Esophagus squamous epithelium (tissue), 5 donors: ENCODE measurements around the gene BRIP1. TPM values are rescaled to one million over a fixed set of nuclear protein-coding genes. Genes with fewer than 3 reads are reported as not detected.

Experiments used
- DNase-seq: peaks from one replicate; lab custom pipeline; 2025; lab: John Stamatoyannopoulos, UW
- H3K27ac ChIP-seq, 4 donors: fragments of 200-600 bp; sonication (generic); one replicate each; pipeline ENCODE4 v1.5.1; 2016 to 2019; ENCODE audit warnings: mild to moderate bottlenecking in 1 of 4
- H3K27me3 ChIP-seq, 4 donors: fragments of 200-600 bp; sonication (generic); 1 replicate in 3 of 4; 2 replicates in 1 of 4; pipeline versions ENCODE4 v1.5.1 to v1.6.0; 2017 to 2021; ENCODE audit warnings: antibody characterized with exemption in 1 of 4
- H3K36me3 ChIP-seq, 3 donors: fragments of 200-600 bp; sonication (generic); one replicate each; pipeline ENCODE4 v1.5.1; 2016 to 2019
- H3K4me1 ChIP-seq, 3 donors: fragments of 200-600 bp; sonication (generic); one replicate each; pipeline ENCODE4 v1.5.1; 2017 to 2019
- H3K4me3 ChIP-seq, 4 donors: fragments of 200-600 bp; sonication (generic); 1 replicate in 3 of 4; 2 replicates in 1 of 4; pipeline ENCODE4 v1.5.1; 2016 to 2019; ENCODE audit warnings: mild to moderate bottlenecking in 2 of 4, moderate library complexity in 1 of 4
- H3K9me3 ChIP-seq, 3 donors: fragments of 200-600 bp; sonication (generic); one replicate each; pipeline ENCODE4 v1.5.1; 2016 to 2019
- POLR2A ChIP-seq, 4 donors: fragments of 450-650 bp; IDR thresholded peaks; one replicate each; pipeline ENCODE4 v1.6.1; 2017; ENCODE audit warnings: antibody characterized with exemption in 4 of 4, mild to moderate bottlenecking in 4 of 4, moderate library complexity in 3 of 4
- WGBS, 2 donors: methylation state at CpG; one replicate each; pipeline ENCODE4 v1.1.5; 2018; 5-methylcytosine and 5-hydroxymethylcytosine counted together
- intact Hi-C: fragments of 100-400 bp; cut with DNase I; formaldehyde crosslinking; loops from one replicate; pipeline ENCODE4 v1.15.0; 2022
- total RNA-seq, 4 donors: library from RNA; depleted of rRNA; stranded (reverse); fragments of >200 nt; gene quantifications; one replicate each; pipeline ENCODE4 v1.1.0, GENCODE V29; 2016
- TF ChIP-seq, protein P1 (sequence below), 6 experiments: fragments of 450-650 bp in 4 of 6; fragments of 200-600 bp in 2 of 6; sonication (generic) in 2 of 6; IDR thresholded peaks; one replicate each; pipeline ENCODE4 v1.5.1; 2016 to 2019; ENCODE audit warnings: antibody characterized with exemption in 6 of 6, mild to moderate bottlenecking in 4 of 6, moderate library complexity in 4 of 6
- donor health status: DM: yes; HTN: yes; CAD: no.

BRIP1 gene
- total RNA-seq, 4 donors from 2014 or later, result 1.6 to 7.0 (median 3.2) TPM

DNA sequence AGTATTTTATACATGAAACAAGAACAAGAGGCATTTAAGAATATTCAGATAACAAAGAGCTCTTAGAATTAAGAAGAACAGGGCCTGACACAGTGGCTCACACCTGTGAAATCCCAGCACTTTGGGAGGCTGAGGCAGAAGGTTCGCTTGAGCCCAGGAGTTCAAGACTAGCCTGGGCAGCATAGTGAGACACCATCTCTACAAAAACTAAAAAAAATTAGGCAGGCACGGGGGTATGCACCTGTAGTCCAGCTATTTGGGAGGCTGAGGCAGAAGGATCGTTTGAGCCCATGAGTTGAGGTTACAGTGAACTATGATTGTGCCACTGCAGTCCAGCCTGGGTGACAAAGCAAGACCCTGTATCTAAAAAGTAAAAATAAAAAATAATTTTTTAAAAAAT is 12.5 kb upstream of the BRIP1 start:
- H3K4me3 ChIP-seq, result no peak overlapping the region
- no peaks in the 10 kb centered on the region for H3K4me1 ChIP-seq
- peaks cover 0 to 96% (median 19%) of the 10 kb centered on the region in 3 donors for H3K36me3 ChIP-seq
- no peak for TF ChIP-seq POLR2A (IDR thresholded peaks at IDR 0.05)
- TF ChIP-seq, protein P1, sequence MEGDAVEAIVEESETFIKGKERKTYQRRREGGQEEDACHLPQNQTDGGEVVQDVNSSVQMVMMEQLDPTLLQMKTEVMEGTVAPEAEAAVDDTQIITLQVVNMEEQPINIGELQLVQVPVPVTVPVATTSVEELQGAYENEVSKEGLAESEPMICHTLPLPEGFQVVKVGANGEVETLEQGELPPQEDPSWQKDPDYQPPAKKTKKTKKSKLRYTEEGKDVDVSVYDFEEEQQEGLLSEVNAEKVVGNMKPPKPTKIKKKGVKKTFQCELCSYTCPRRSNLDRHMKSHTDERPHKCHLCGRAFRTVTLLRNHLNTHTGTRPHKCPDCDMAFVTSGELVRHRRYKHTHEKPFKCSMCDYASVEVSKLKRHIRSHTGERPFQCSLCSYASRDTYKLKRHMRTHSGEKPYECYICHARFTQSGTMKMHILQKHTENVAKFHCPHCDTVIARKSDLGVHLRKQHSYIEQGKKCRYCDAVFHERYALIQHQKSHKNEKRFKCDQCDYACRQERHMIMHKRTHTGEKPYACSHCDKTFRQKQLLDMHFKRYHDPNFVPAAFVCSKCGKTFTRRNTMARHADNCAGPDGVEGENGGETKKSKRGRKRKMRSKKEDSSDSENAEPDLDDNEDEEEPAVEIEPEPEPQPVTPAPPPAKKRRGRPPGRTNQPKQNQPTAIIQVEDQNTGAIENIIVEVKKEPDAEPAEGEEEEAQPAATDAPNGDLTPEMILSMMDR (IDR thresholded peaks at IDR 0.05), result no peak
- no peak for DNase-seq
- intact Hi-C loops, result no loop called here
- no peaks in the 10 kb centered on the region for H3K27me3 ChIP-seq
- H3K27ac ChIP-seq, result no peak overlapping the region
- WGBS, 2 donors, result 82 to 86% methylated on average over 3 of the region's 3 CpGs
- H3K9me3 ChIP-seq, result no peaks in the 10 kb centered on the region

DNA sequence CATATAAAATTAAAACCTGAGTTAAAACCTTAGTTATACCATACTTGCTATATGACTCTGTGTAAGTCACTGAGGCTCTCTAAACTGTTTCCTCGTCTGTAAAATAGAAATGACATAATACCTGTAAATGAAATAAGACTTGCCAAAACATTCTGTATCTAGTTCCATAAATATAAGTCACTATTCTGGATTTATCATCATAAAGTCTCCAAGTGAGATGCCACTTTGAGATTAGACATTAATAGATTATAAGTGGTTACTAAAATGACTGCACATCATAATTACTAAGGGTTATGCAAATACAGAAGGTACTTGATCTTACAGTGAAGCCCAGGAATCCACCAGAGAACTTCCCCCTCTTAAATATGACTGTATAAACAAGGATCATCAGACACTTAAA is 12.0 kb upstream of the BRIP1 start:
- peaks cover 0 to 96% (median 19%) of the 10 kb centered on the region in 3 donors for H3K36me3 ChIP-seq
- TF ChIP-seq, protein P1 (IDR thresholded peaks at IDR 0.05), result no peak
- no peak for TF ChIP-seq POLR2A (IDR thresholded peaks at IDR 0.05)
- intact Hi-C loops, result no loop called here
- no peaks in the 10 kb centered on the region for H3K27me3 ChIP-seq
- H3K9me3 ChIP-seq, result no peaks in the 10 kb centered on the region
- H3K27ac ChIP-seq, result no peak overlapping the region
- H3K4me3 ChIP-seq, result no peak overlapping the region
- WGBS, 2 donors, result 59 to 74% methylated on average over 1 of the region's 1 CpG
- no peaks in the 10 kb centered on the region for H3K4me1 ChIP-seq
- DNase-seq, result no peak

DNA sequence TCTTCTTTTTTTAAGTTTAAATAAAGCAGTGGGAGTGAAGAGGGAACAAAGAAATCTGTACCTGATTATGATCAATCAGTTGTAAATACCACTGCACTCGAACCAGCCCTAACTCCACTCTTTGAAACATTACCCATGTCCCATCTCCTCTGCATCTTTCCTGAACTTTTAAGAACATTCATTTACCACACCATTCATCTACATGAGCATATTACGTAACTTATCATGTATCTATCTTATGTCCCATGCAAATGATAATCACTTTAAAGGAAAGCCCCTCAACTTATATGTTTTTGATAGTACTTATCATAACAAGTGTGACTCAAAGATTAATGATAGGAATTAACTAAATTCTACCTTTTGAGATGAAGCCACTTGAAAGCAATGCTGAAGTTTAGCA is 10.7 kb upstream of the BRIP1 start:
- H3K36me3 ChIP-seq, result peaks cover 0 to 96% (median 14%) of the 10 kb centered on the region in 3 donors
- TF ChIP-seq, protein P1 (IDR thresholded peaks at IDR 0.05), result no peak
- TF ChIP-seq POLR2A (IDR thresholded peaks at IDR 0.05), result no peak
- no peak overlapping the region for H3K27ac ChIP-seq
- no peaks in the 10 kb centered on the region for H3K9me3 ChIP-seq
- no peak for DNase-seq
- intact Hi-C loops, result no loop called here
- 91% methylated on average over 2 of the region's 2 CpGs for WGBS, 2 donors
- H3K4me3 ChIP-seq, result no peak overlapping the region
- no peaks in the 10 kb centered on the region for H3K27me3 ChIP-seq
- H3K4me1 ChIP-seq, result no peaks in the 10 kb centered on the region

DNA sequence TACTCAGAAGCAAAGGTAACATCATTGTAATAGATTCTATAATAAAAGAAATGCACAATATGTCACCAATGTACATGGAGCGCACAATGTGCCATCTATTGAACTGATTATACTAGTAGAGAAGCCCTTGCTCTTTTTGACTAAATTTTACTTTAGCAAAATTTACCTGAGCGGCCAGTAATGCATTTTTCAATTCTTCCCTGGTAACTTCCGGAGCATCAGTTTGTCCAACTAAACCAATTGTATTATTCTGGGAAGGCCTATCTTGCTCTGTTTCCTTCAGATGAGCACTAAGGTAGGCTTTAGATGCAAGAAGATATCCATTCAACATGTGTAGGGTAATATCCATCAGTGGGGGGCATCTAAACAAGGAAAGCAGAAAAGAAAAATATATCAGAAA is 8.8 kb upstream of the BRIP1 start:
- no peak for TF ChIP-seq POLR2A (IDR thresholded peaks at IDR 0.05)
- TF ChIP-seq, protein P1 (IDR thresholded peaks at IDR 0.05), result no peak
- Histone ChIP-seq H3K36me3 (peaks cover 0 to 96% (median 14%) of the 10 kb centered on the region in 3 donors), H3K27ac (no peak overlapping the region), H3K27me3 (no peaks in the 10 kb centered on the region), H3K4me3 (no peak overlapping the region), H3K4me1 (no peaks in the 10 kb centered on the region), H3K9me3 (no peaks in the 10 kb centered on the region)
- intact Hi-C loops, result no loop called here
- WGBS, 2 donors, result 94 to 95% methylated on average over 3 of the region's 3 CpGs
- DNase-seq, result no peak

DNA sequence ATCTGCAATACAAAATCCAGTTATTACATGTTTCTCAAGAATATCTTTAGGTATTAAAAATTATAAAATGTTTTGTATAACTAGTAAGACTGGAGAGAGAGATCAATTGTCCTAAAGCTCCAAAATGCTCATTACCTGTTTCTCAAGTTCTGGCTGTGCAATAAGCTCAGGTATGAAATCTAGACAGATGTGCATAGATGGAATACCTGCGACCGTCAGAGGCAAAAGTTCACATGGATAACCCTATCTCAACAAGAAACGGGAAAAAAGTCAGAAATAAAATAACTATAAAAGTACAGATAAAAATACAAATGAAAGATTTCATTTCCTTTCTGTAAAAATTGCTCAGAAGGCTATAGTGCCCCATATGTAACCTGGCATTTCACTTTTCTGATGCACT is 5.8 kb upstream of the BRIP1 start:
- H3K9me3 ChIP-seq, result no peaks in the 10 kb centered on the region

More for the DNA sequence above, 5.8 kb upstream of the BRIP1 start:
- intact Hi-C loops, result no loop called here
- peaks cover 0 to 76% (median 9%) of the 10 kb centered on the region in 3 donors for H3K36me3 ChIP-seq
- DNase-seq, result no peak
- no peak for TF ChIP-seq POLR2A (IDR thresholded peaks at IDR 0.05)
- TF ChIP-seq, protein P1 (IDR thresholded peaks at IDR 0.05), result no peak
- 84 to 96% methylated on average over 3 of the region's 3 CpGs for WGBS, 2 donors
- H3K27me3 ChIP-seq, result no peaks in the 10 kb centered on the region
- H3K4me3 ChIP-seq, result no peak overlapping the region
- H3K4me1 ChIP-seq, result peaks cover 0 to 3% (median 3%) of the 10 kb centered on the region in 3 donors
- H3K27ac ChIP-seq, result no peak overlapping the region
